A549 (cell line): ENCODE data around the gene NCOA7.

Experiments
- CTCF ChIP-seq: fragments of >200 bp; sonication (Bioruptor Twin); formaldehyde crosslinking; IDR thresholded peaks from 3 replicates; pipeline ENCODE4 v1.5.1; 2016
- EP300 ChIP-seq, 2 experiments: fragments of >200 bp; sonication (Bioruptor Twin); formaldehyde crosslinking; IDR thresholded peaks; 2 replicates in 1 of 2; 3 replicates in 1 of 2; pipeline ENCODE4 v1.6.1; 2016 to 2017
- JUN ChIP-seq, 2 experiments: fragments of >200 bp; sonication (Bioruptor Twin); formaldehyde crosslinking; IDR thresholded peaks; 2 replicates in 1 of 2; 3 replicates in 1 of 2; pipeline ENCODE4 v1.6.1; 2016 to 2017
- PHF8 ChIP-seq: fragments of 200-600 bp; sonication (generic); IDR thresholded peaks from 2 replicates; pipeline ENCODE4 v1.6.1; 2016; ENCODE audit warnings: low read depth, mild to moderate bottlenecking, antibody characterized with exemption, moderate library complexity, borderline replicate concordance
- RARB ChIP-seq: fragments of 250-450 bp; sonication (Bioruptor Pico); IDR thresholded peaks from 2 replicates; pipeline ENCODE4 v1.8.0; 2021; ENCODE audit warnings: mild to moderate bottlenecking, moderate library complexity
- USF2 ChIP-seq: fragments of 450-650 bp; IDR thresholded peaks from 2 replicates; pipeline ENCODE4 v1.6.1; 2014; ENCODE audit warnings: antibody characterized with exemption

GRCh38 chr6:125846292-125847024 lies 55.7 kb downstream of the NCOA7 start:
- no peak for TF ChIP-seq CTCF
- TF ChIP-seq EP300 (IDR thresholded peaks at IDR 0.05) = no peak
- no peak for TF ChIP-seq PHF8
- TF ChIP-seq USF2 = no peak
- TF ChIP-seq RARB (CRISPR knock-in tag) = no peak
- no peak for TF ChIP-seq JUN (IDR thresholded peaks at IDR 0.05)
